ENCODE data around the gene DOK5.

DOK5 gene

GRCh38 chr20:54470697-54471096, 4.7 kb upstream of the DOK5 start:
- H3K4me3 Mint-ChIP-seq = no peak overlapping the region
- H3K9me3 Mint-ChIP-seq = no peaks in the 10 kb centered on the region
- DNase-seq = no peak
- H3K4me1 Mint-ChIP-seq = peaks cover 7% of the 10 kb centered on the region
- H3K36me3 Mint-ChIP-seq (ENCODE audit: low read depth) = no peaks in the 10 kb centered on the region
- no peak for TF ChIP-seq CTCF (IDR thresholded peaks at IDR 0.05)
- H3K27me3 Mint-ChIP-seq (ENCODE audit: low read depth, poor library complexity) = peaks cover 26% of the 10 kb centered on the region
- H3K27ac Mint-ChIP-seq = no peak overlapping the region

DNA sequence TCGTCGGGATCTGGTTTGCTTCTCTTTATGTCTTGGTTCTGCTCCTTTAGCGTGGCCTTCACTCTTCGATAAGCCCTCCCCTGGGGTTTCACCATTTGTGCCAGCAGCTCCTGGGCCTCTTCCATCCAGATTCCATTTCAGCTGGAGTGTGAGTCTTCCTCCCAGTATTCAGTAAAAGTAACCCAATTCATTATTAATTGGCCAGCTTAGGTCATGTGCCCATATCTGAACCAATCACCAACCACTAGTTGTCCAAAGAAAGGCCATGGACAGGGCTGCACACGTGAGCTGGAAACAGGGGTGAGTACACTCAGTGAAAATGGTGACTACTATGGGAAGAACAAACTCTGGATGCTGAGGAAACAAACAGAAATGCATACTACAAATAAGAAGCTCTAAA, 2.8 kb upstream of the DOK5 start:
- Mint-ChIP-seq H3K27ac (no peak overlapping the region), H3K9me3 (no peaks in the 10 kb centered on the region), H3K4me1 (peaks cover 26% of the 10 kb centered on the region), H3K36me3 (ENCODE audit: low read depth) (no peaks in the 10 kb centered on the region), H3K27me3 (ENCODE audit: low read depth, poor library complexity) (peaks cover 45% of the 10 kb centered on the region), H3K4me3 (no peak overlapping the region)
- no peak for DNase-seq
- TF ChIP-seq CTCF (IDR thresholded peaks at IDR 0.05) = no peak

DNA sequence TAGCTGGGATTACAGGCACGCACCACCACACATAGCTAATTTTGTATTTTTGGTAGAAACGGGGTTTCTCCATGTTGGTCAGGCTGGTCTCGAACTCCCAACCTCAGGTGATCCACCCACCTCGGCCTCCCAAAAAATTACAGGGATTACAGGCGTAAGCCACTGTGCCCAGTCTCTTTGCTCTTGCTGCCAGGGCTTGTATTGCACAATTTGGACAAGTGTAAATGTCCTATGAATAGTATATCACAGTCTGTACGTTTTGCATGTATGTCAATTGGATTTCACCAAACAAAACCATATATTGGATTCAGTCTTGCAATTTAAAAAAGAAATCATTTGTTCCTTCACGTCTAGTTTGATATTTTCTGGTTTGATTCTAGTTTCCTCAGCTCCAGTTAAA, 2.1 kb upstream of the DOK5 start:
- no peak overlapping the region for H3K27ac Mint-ChIP-seq
- H3K36me3 Mint-ChIP-seq (ENCODE audit: low read depth) = no peaks in the 10 kb centered on the region
- H3K4me3 Mint-ChIP-seq = no peak overlapping the region
- no peak for TF ChIP-seq CTCF (IDR thresholded peaks at IDR 0.05)
- H3K27me3 Mint-ChIP-seq (ENCODE audit: low read depth, poor library complexity) = peaks cover 50% of the 10 kb centered on the region
- peaks cover 27% of the 10 kb centered on the region for H3K4me1 Mint-ChIP-seq
- no peaks in the 10 kb centered on the region for H3K9me3 Mint-ChIP-seq
- no peak for DNase-seq

DNA sequence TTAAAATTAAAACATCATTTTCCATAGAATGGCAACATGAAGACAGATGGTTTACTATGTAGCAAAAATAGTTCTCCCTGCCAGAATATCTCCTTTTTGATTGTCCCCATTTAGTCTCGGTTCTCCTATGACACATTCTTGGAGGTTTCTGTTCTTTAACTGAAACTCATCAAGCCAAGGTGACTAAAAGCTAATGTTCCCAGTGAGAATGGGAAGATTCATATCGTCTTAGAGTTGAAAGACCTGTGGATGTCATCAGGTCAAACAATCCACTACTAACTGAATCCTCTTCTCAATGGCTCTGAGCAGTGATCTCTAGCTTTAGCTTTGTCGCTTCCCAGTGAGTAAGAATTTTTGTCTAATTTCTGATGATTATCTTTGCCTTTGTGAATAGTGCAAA, 1.3 kb upstream of the DOK5 start:
- no peak overlapping the region for H3K27ac Mint-ChIP-seq

GRCh38 chr20:54474866-54475265, 527 bp upstream of the DOK5 start:
- Mint-ChIP-seq H3K27me3 (ENCODE audit: low read depth, poor library complexity) (peaks cover 62% of the 10 kb centered on the region), H3K4me1 (peaks cover 26% of the 10 kb centered on the region), H3K9me3 (no peaks in the 10 kb centered on the region), H3K4me3 (peak overlapping the region; percentile 91), H3K36me3 (ENCODE audit: low read depth) (no peaks in the 10 kb centered on the region), H3K27ac (no peak overlapping the region)
- TF ChIP-seq CTCF (IDR thresholded peaks at IDR 0.05) = no peak
- no peak for DNase-seq

More for the DNA sequence above, 1.3 kb upstream of the DOK5 start:
- no peak for TF ChIP-seq CTCF (IDR thresholded peaks at IDR 0.05)
- no peak for DNase-seq
- no peaks in the 10 kb centered on the region for H3K9me3 Mint-ChIP-seq
- no peak overlapping the region for H3K4me3 Mint-ChIP-seq
- H3K27me3 Mint-ChIP-seq (ENCODE audit: low read depth, poor library complexity) = peaks cover 54% of the 10 kb centered on the region
- peaks cover 27% of the 10 kb centered on the region for H3K4me1 Mint-ChIP-seq
- no peaks in the 10 kb centered on the region for H3K36me3 Mint-ChIP-seq (ENCODE audit: low read depth)

- no peak overlapping the region for H3K27ac Mint-ChIP-seq
- H3K27me3 Mint-ChIP-seq (ENCODE audit: low read depth, poor library complexity) = peaks cover 64% of the 10 kb centered on the region
Measured at GRCh38 chr20:54476169-54477009, 996 bp downstream of the DOK5 start.

More at GRCh38 chr20:54476169-54477009, 996 bp downstream of the DOK5 start:
- Mint-ChIP-seq H3K9me3 (no peaks in the 10 kb centered on the region), H3K4me1 (peaks cover 29% of the 10 kb centered on the region), H3K36me3 (ENCODE audit: low read depth) (no peaks in the 10 kb centered on the region), H3K4me3 (peak overlapping the region; percentile 91)
- peak; percentile 20 for DNase-seq
- no peak for TF ChIP-seq CTCF (IDR thresholded peaks at IDR 0.05)
